NCI-H345 (cell line): Measurements from ENCODE around the gene PPARA.

Experiments
- DNase-seq: peaks from one replicate; lab custom pipeline; 2025; lab: John Stamatoyannopoulos, UW

PPARA gene

DNA sequence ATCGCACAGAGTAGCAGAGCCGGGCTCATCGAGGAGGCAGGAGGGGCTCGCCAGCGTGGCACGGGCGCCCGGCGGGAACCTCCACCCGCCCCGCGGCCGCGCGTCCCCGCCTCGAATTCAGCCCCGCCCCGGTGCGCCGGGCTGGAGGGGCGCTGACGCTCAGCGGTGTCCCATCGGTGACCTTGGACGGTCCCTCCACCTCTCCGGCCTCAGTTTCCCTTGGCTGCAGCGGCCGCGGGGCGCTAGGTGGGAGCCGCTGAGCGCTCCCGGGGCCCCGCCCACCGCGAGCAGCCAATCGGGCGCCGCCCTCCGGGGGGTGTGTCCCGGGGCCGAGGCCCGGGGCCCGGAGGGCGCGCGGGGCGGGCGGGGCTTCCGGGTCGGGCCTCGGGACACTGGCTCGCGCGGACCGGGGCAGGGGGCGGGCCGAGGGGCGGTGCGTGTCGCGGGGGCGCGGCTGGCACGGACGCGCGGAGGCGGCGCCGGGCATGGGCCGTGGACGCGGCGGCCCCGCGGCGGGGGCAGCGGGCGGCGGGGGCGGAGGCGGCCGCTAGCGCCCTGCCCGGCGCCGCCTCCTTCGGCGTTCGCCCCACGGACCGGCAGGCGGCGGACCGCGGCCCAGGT is at the start of gene PPARA:
TSS of gene PPARA (plus strand) at position 493 of the 621 bp plus-strand sequence. CDS start 47,858 bp downstream, outside the sequence.
- peak; percentile 85 for DNase-seq

DNA sequence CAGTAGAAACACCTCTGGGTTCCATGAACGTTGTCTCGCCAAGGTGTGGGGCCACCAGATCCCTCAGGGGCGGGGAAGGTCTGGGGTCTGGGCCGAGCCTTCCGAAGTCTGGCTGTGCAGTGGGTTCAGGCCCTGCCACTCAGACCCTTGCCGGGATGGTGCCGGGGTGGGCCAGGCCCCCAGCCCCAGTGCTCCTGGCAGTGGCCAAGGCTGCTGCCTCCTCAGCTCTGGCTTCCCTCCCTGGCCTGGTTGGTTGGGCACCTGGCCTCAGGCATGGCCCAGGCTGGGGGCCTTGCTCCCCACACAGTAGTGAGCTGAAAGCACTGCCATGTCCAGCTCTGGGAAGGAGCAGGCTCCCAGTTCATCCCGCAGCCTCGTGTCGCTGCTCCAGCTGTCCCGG is 48.2 kb upstream of the PPARA start:
- no peak for DNase-seq

DNA sequence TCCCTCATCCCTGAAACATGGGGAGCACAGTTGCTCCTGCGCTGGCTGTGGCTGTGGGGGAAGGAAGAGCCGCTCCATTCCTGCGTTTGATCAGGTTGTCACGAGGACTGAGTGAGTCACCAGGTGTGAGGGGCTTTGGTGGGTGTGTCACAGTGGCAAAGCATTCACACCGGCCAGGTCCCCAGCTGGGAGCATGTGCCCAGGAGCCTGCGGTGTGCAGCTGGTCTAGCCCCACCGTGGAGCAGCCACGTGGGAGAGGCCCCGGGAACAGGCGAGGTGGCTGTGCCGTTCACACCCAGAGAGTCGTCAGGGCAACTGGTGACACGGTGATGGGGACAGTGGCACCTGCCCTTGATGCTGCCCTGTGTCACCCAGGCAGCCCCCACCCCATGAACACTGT is 47.6 kb upstream of the PPARA start:
- peak; percentile 40 for DNase-seq

DNA sequence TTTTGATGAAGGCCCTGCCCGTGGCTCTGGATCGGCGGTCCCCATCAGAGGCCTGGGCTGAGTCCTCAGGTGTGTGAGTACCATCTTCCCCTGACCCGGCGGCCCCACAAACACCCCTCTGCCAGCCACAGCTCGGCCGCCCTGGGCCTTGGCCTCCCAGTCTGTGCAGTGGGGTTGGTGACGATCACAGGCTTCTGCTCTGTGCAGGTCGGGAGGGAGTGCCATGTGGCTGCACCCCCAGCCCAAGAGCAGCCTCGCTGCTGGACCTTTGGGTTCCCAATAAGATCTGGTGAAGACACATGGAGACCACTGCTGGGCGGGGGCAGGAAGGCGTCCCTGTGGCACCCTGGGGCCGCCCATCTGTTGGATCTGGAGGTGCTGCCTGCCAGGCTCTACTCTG is 47.1 kb upstream of the PPARA start:
- DNase-seq: no peak

DNA sequence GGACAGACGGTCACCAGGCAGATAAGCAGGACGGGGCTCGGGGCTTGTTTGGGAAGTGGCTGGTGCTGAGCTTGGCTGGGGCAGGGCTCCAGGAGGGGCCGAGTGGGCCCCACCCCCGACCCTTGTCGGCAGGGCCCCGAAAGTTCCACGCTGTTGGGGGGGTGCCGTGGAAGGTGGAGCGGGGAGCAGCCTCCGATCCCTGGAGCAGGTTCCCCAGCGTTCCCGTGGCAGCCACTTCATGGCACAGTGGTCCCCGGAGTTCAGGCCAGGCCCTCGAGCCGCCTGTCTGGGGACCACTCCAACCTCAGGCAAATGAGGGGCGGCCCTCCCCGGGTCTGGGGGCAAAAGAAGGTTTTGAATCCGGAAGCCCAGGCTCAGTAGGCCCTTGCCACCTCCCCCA is 46.7 kb upstream of the PPARA start:
- DNase-seq: no peak

DNA sequence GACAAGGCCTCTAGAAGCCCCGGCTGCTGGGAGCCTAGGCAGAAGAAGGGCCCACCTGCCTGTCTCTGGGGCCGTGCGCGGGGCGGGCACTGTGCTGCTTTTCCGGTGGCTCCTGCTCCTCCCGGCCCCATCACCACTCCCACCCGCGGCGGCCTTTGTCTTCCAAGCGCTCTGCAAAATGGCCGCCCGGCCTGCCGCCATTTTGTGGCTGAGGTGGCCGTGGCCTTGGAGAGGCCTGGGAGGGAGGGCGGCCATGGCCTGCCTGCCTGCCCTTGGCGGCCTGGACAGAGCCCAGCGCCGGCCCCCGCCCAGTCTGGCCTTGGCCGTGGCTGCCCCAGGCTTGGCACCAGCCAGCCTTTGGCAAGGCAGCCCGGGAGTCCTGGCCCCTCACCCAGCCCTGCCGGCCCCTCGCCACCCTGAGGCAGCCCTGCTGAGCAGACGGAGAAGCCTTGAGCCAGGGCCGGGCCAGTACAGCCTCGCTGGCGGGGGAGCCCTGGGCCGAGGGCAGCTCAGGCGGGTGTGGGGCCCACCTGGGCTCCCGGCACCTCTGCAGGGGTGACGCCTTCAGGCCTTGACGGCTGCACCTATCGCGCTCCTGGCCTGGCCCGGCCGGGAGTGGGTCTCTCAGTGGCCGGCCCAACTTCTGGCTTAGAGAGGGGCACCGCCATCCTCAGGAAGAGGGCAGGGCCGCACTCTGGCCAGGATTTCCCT is 46.0 kb upstream of the PPARA start:
- no peak for DNase-seq

DNA sequence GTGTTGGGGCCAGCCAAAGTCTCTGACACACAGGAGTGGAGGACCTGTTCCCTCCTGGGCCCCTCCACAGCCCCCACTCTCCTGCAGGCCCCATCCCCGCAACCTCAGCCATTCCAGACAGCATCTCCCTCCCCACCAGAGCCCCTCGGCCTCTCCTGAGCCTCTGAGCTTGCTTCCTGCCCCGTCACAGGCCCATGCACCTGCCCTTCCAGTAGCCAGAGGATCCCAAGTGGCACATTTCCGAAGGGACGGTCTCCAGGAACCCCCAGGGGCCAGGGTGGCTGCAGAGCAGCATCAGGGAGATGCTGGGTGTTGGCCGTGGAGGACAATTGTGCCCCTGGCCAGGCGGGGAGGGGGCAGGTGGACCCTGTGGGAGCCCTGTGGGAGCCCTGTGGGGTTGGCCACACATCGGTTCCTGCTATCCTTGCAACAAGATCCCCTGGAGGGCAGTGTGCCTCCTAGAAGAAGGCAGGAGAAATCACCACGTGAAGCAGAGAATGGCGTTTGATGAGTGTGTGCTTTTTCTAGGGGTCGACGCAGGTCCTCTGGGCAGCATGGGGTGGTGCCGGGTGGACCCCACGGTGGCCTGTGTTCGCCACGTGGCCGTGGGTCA is 45.3 kb upstream of the PPARA start:
- DNase-seq: no peak

DNA sequence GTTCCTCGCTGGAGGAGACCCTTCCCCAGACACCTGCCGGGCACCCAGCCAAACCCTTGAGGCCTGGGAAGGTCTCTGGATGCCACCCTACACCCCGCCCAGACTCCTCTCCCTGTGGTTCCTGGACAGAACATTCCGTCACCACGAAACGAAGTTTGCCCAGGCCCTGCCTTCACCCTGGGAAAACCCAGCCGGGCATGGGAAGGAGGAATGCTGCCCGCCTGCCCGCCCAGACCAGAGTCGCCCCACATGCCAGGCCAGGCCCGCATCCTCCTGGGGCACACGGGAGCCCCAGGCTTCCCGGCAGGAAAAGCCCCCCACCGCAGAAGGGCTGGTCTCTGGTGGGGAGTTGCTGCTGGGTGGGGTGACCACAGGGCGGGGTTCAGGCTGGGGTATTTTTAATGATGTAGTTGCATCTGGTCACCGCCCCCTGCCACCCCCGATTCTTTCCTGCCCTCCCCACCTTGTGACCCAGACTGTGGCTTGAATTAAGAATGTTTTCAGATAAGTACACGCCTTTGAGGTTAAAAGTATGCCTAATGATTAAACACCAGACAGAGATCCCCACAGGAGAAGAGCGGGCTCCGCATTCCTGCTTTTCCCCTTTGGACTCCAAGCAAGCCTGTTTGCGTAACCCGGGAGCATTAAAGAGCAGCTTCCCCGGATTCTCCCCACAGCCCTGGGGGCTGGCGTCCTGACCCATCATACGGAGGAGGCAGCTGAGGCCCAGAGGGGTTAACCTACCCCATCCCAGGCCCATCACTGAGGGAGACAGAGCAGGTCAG is 44.6 kb upstream of the PPARA start:
- peak; percentile 4 for DNase-seq

DNA sequence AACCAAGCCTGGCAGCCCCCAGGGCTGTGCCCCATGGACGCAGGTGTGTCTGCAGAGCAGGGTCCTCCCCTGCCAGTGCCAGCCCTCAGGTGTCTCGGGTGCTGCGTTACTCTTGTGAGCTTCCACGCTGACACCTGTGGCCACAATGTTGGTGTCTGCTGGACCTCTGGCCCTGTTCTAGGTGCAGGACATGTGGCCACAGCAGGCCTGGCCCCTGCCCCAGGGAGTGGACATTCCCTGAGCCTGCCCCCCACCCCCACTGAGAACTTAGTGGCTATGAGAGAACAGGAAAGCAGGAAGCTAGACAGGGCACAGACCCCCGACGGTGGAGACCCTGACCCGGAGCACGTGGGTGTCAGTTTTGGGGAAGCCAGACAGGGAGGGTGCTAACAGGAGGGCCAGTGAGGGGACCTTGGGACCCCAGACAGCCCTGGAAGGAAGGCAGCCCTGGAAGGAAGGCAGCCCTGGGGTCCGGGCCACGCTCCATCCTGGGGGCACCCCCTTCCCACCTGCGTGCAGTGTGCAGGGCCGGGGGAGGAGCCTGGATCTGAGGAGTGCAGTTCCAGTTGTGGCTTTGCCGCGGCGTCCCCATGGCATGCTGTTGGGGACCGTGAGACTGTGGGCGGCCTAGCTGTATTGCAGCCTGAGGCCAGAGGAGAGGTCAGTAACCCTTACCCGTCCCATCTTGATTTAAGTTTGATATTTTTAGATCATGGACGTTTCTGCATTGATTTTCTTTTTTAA is 43.9 kb upstream of the PPARA start:
- no peak for DNase-seq

DNA sequence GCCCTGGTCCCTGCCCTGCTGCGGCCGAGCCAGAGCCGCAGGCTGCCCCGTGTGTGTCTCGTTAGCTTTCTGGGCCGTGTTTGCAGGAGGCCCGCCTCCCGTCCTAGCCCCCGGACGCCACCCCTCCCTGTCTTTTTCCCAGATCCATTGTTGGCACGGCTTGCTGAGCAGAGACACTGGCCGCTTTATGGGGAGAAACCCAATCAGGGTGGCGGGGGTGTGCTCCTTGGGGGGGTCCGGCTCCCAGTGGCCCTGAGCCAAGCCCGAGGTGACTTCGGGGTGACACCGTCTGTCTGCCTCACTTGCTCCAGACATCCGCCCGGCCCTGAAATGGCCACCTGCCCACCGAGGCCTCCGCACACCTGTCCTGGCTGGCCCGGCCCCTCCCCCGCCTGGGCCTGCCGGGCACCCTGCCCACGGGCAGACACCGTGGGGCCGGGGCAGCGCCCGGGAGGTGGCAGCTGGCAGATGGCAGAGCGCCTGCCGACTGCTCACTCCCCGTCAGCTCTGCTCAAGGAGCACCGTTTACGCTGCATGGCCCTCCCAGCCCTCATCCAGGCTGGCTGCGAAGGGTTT is 43.1 kb upstream of the PPARA start:
- peak; percentile 58 for DNase-seq

DNA sequence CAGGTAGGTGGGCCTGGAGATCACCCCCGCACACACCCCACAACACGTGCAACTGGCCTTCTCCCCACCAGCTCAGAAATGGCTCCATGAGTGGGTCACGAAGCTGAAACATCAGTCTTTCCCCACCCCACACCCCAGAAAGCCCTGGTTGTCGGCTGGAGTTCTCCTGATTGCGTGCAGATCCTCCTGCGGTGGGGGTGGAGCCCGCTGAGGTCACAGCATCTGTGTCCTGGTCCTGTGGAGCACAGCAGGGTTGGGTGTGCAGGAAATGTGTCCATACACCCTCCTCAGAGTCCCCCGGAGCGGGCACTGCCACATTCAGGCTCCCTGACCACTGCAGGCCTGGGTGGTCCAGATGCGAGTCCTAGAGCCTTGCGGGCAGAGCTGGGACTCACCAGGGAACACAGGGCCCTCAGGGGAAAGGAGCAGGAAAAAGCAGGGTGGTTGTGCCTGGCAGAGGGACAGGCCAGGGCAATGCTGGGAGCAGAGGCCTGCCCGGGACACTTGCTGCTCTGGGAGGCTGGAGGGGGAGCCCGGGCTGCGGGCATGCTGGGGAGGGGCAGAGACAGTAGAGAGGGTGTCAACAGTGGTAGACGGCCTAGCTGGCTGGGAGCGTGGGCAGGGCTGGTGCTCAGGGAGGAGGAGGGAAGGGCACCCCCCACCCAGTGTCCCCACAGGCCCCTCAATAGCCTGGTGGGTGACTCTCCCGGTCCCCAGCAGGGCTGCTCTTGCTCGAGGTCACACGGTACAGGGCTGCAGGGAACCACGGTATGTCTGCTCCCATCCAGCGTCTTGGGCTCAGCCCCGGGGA is 42.4 kb upstream of the PPARA start:
- no peak for DNase-seq

DNA sequence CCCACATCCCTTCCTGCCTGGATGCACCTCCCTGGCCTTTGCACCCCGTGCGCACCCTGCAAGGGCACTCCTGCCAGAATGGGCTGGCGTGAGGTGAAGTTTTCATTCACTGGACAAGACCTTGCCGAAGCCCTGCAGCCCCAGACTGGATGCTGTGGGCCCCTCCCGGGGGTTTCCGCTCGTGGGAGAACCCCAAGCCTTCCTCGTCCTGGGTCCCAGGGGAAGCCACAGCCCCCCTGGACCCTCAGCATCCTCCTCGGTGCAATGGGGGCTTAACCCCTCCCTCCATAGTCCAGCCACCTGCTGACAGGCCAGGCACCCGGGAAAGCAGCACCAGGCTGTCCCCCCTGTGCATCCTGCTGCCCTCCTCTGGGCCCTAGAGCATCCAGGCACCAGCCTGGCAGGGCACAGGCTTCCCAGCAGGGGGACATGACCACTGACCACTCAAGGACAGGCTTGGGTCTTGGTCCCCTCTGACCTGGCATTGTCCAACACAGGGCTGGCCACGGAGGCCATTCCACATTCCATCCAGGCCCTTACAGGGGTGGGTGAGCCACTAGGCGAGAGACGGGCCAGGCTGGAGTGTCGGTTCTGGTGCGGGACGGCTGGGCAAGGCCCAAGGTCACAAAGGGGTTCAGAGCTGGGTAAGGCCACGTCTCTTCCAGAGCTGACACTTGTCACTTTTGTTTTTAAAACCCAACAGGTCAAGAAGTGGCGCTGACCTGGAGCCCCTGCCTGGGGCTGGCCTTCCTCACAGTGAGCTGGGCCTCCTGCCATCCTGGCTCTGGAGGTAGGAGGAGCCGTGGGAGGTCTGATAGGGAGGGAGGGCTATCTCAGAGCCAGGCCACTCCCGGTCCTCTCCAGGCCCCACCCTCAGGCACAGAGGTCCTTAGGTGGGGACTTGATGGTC is 41.5 kb upstream of the PPARA start:
- no peak for DNase-seq

DNA sequence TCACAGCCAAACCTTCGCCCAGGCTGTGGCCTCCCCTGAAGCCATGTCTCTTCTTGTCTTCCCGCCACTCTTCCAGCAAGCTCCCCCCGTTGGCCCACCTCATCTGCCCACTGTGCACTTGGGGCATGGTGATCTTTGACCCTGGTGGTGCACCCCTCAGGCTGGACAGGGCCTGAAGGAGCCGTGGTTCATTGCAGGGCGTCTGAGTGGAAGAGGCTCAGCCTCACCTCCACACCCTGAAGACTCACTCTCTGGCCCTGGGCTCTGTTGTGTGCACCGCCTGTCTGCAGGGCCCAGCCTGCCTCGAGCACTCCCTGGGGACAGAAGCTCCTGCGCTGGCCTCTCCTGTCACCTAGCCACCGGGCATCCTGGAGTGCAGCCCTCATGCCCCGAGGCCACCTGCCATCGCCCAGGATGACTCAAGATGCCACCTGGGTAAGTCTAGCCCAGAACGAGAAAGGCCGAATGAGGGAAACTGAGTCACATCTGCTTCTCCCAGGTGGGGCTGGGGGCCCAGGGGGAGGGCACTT is 40.8 kb upstream of the PPARA start:
- no peak for DNase-seq

DNA sequence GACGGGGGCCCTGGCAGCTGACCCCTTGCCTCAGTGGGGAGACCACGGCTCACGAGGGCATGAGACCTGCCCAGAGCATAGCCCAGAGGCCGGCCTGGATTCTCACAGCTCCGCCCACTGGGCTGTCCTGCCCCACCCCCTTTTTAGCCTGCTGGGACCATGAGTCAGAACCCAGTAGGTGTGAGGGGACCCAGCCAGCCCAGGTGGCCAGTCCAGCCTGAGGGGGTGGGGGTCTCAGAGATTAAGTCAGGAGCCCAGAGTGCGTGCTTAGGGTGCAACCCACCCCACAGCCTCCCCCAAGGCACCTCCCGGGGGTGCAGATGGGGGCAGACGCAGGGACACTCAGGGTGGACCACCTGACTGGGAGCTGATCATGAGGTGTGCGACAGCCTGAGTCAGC is 40.1 kb upstream of the PPARA start:
- DNase-seq: no peak

DNA sequence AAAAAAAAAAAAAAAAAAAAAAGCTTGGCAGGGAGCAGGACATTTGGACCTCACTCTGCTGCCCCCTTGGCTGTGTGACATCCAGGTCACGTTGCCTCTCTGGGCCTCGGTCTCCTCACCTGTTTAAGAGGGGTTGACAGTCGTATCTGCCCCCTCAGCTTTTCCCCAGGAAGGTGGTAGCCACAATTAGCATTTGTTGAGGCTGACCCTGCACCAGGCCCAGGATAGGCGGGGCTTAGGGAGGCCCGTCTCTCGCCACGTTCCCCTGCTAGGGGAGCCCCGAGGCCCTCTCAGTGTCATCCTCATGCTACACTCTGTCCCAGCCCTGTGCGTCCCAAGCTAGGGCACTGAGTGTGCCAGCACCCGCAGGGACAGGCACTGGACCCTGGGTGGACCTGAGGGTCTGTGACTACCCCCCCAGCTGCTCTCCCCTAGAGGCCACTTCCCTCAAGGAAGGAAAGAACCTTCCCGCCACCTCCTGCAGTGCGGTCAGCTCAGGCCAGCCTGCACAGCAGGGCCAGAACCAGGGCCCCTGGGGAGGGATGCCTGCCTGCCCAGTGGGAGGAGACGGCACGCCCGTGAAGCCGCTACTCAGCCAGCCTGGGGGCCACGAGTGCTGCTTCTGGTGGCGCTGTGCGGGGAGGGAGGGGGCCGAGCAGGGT is 38.5 kb upstream of the PPARA start:
- DNase-seq: no peak

DNA sequence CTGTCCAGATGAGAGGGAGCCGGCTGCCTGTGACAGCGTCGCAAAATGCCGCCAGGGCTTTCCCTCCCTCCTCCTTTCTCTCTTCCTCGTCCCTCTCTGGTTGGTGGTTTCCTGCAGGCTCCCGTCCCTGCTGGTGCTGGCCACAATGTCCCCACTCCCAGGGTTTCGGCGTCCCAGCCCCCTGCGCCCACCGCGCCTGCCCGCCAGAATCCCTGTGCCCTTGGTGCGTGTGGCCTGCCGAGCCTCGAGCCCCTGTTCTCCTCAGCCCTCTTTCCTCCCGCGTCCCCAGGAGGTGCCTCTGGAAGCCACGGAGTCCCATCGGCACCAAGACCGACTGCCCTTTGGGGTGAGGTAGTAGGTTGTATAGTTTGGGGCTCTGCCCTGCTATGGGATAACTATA is 37.9 kb upstream of the PPARA start:
- DNase-seq: no peak

DNA sequence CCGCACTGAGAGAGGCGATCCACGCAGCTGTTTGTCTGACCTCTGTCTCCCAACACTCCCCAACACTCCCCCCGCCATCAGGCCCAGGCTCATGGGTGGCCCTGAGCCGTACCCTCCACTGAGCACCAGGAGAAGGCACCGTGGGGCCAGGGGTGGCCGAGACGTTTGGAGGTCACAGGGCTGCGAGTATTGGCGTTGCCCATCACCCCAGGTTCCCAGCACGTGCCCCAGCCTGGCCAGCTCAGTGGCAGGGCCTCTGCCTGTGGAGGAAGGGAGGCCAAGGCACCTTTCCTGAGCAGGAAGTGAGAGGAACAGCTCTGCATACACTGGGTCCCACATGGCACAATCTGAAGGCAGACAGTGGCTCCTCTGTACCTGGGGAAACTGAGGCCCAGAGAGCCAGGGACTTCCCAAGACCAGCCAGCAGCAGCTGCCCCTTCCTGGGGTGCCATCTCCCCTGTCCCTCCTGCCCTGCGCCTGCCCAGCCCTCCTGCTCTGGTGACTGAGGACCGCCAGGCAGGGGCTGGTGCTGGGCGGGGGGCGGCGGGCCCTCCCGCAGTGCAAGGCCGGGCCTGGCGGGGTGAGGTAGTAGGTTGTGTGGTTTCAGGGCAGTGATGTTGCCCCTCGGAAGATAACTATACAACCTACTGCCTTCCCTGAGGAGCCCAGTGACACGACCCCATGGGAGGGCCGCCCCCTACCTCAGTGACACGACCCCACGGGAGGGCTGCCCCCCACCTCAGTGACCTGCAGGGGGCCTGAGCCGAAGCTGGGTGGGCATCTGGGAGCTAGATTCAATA is 37.0 kb upstream of the PPARA start:
- no peak for DNase-seq

DNA sequence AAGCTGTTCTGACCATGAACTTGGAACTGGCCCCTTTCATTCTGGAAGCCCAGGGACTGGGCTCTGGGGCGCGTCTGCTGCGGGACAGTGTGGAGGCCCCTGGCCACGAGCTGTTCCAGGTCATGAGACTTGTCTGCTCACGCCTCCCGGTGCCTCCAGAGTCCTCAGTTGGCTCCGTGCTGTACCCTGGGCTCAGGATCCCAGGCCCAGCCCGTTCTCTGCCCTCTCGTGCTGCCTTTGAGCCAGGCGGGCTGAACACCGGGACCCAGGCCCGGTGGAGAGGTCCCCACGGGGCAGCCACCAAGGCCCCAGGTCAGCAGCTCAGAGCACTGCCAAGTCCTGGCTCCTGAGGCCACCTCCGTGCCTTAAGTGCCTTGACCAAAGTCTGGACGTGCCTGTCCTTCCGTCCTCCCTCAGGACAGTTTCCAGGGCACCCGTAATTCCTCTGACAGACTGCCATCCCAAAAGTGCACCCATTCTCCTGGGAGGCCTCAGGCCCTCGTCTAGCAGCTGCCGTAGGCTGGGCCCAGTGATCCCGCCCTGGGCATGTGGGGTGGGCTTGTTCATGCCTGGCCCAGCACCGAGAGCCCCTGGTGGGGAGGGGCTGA is 36.3 kb upstream of the PPARA start:
- DNase-seq: no peak
